HCT116 (cell line): ENCODE measurements around the gene RCOR1. TPM values are rescaled to one million over a fixed set of nuclear protein-coding genes. Genes with fewer than 3 reads are reported as not detected.

Source experiments
- ATAC-seq: fragments of 200-7000 bp; cut with Tn5 transposase; 2 replicates; pipeline ENCODE4 v1.9.1; 2020; ENCODE audit warnings: mild to moderate bottlenecking, moderate library complexity
- BruUV-seq: library from RNA; stranded (reverse); fragments of 400-500 nt; replicated peaks from 2 replicates; lab custom pipeline; 2021; lab: Mats Ljungman, UMichigan
- CTCF ChIA-PET: fragments of 300-600 bp; sonication (Branson Sonifier 250); formaldehyde crosslinking; loops from one replicate; lab custom pipeline; 2021; ENCODE audit warnings: antibody characterized with exemption; lab: Charles Lee
- POLR2A ChIA-PET: fragments of 300-600, 350-600 bp; sonication (Branson Sonifier 250); formaldehyde crosslinking; loops from one replicate; lab custom pipeline; 2021; ENCODE audit warnings: antibody characterized with exemption; lab: Charles Lee
- RAD21 ChIA-PET, 2 experiments: fragments of 300-600 bp; sonication (Branson Sonifier 250); formaldehyde crosslinking; loops; one replicate each; lab custom pipeline; 2023; ENCODE audit warnings: low total read pairs in 2 of 2; ENCODE audit not compliant: uncharacterized antibody in 2 of 2, unreplicated experiment in 2 of 2, low non-redundant PET in 1 of 2; lab: Charles Lee
- DNase-seq: peaks from one replicate; pipeline ENCODE4 v3.0.0-alpha.2; 2010; ENCODE audit warnings: low read depth, low spot score
- H2AFZ ChIP-seq: fragments of 200-600 bp; shearing (Covaris generic), sonication (generic); 2 replicates; pipeline ENCODE4 v1.6.1; 2017; ENCODE audit warnings: low read depth, mixed run types, mixed read lengths, antibody characterized with exemption, low read length; ENCODE audit not compliant: poor library complexity, severe bottlenecking
- H3K27ac ChIP-seq: 2 replicates; pipeline ENCODE4 v1.5.1; 2012; ENCODE audit warnings: low read depth, low read length
- H3K27me3 ChIP-seq: fragments of 200-600 bp; sonication (generic); 2 replicates; pipeline ENCODE4 v1.6.1; 2016; ENCODE audit warnings: mixed run types, low read length, mixed read lengths; ENCODE audit not compliant: insufficient read depth
- H3K36me3 ChIP-seq, 2 experiments: fragments of 200-500 bp in 1 of 2; fragments of 200-600 bp in 1 of 2; sonication (Bioruptor generic) in 1 of 2; sonication (generic) in 1 of 2; 2 replicates each; pipeline versions ENCODE4 v1.5.1 to v1.6.1; 2014 to 2016; ENCODE audit warnings: low read length in 2 of 2, inconsistent platforms in 1 of 2, mixed read lengths in 1 of 2, mixed run types in 1 of 2; ENCODE audit not compliant: insufficient read depth in 2 of 2, control insufficient read depth in 1 of 2
- H3K4me1 ChIP-seq, 2 experiments: fragments of 200-600 bp in 1 of 2; sonication (generic) in 1 of 2; 2 replicates each; pipeline versions ENCODE4 v1.5.1 to v1.6.1; 2012 to 2017; ENCODE audit warnings: low read length in 2 of 2, inconsistent platforms in 1 of 2, mild to moderate bottlenecking in 1 of 2, mixed read lengths in 1 of 2, mixed run types in 1 of 2, moderate library complexity in 1 of 2; ENCODE audit not compliant: insufficient read depth in 2 of 2, control insufficient read depth in 1 of 2
- H3K4me2 ChIP-seq: fragments of 200-600 bp; sonication (generic); 2 replicates; pipeline ENCODE4 v1.6.1; 2017; ENCODE audit warnings: mixed run types, low read length, mixed read lengths
- H3K4me3 ChIP-seq, 2 experiments: fragments of 200-600 bp in 1 of 2; sonication (generic) in 1 of 2; replicated peaks in 1 of 2; 2 replicates each; pipeline ENCODE4 v1.5.1; 2011 to 2016; ENCODE audit warnings: low read length in 2 of 2, control low read depth in 1 of 2, low read depth in 1 of 2, mild to moderate bottlenecking in 1 of 2, mixed read lengths in 1 of 2, mixed run types in 1 of 2
- H3K79me2 ChIP-seq: fragments of 200-600 bp; sonication (generic); 2 replicates; pipeline ENCODE4 v1.6.1; 2017; ENCODE audit warnings: mild to moderate bottlenecking, mixed run types, low read length, moderate library complexity, mixed read lengths; ENCODE audit not compliant: insufficient read depth
- H3K9ac ChIP-seq: fragments of 200-600 bp; sonication (generic); 2 replicates; pipeline ENCODE4 v1.6.1; 2016; ENCODE audit warnings: low read length, mixed read lengths
- H3K9me2 ChIP-seq: fragments of 200-600 bp; sonication (generic), shearing (Covaris generic); 2 replicates; pipeline ENCODE4 v1.6.1; 2017; ENCODE audit warnings: mixed run types, mild to moderate bottlenecking, moderate library complexity; ENCODE audit not compliant: insufficient read depth
- H3K9me3 ChIP-seq, 2 experiments: fragments of 200-500 bp in 1 of 2; fragments of 200-600 bp in 1 of 2; sonication (Bioruptor generic) in 1 of 2; sonication (generic) in 1 of 2; 2 replicates each; pipeline ENCODE4 v1.6.1; 2014 to 2017; ENCODE audit warnings: low read length in 2 of 2, mixed read lengths in 2 of 2, inconsistent platforms in 1 of 2, low read depth in 1 of 2, mild to moderate bottlenecking in 1 of 2, mixed run types in 1 of 2, moderate library complexity in 1 of 2; ENCODE audit not compliant: control insufficient read depth in 1 of 2, insufficient read depth in 1 of 2
- H4K20me1 ChIP-seq: fragments of 200-600 bp; sonication (generic), shearing (Covaris generic); 2 replicates; pipeline ENCODE4 v1.6.1; 2017; ENCODE audit warnings: mixed run types, mild to moderate bottlenecking, moderate library complexity; ENCODE audit not compliant: insufficient read depth
- ATF3 ChIP-seq: IDR thresholded peaks from 2 replicates; pipeline ENCODE4 v1.6.1; 2012
- CBX3 ChIP-seq: IDR thresholded peaks from 2 replicates; pipeline ENCODE4 v1.6.1; 2012; ENCODE audit warnings: low read depth
- CEBPB ChIP-seq: IDR thresholded peaks from 2 replicates; pipeline ENCODE4 v1.6.1; 2012; ENCODE audit warnings: low read depth
- EGR1 ChIP-seq: IDR thresholded peaks from 2 replicates; pipeline ENCODE4 v1.6.1; 2012; ENCODE audit warnings: low read depth
- ELF1 ChIP-seq: IDR thresholded peaks from 2 replicates; pipeline ENCODE4 v1.6.1; 2012; ENCODE audit warnings: low read depth, borderline replicate concordance
- EZH2 ChIP-seq: fragments of 200-600 bp; sonication (generic); IDR thresholded peaks from 2 replicates; pipeline ENCODE4 v1.6.1; 2017; ENCODE audit warnings: antibody characterized with exemption, mixed run types
- JUND ChIP-seq: IDR thresholded peaks from 2 replicates; pipeline ENCODE4 v1.6.1; 2012
- MAX ChIP-seq: IDR thresholded peaks from 2 replicates; pipeline ENCODE4 v1.6.1; 2012
- POLR2A ChIP-seq: IDR thresholded peaks from 2 replicates; pipeline ENCODE4 v1.7.0; 2011; ENCODE audit warnings: borderline replicate concordance; ENCODE audit not compliant: insufficient read depth, insufficient read length; ENCODE audit errors: extremely low read depth
- SIN3A ChIP-seq: IDR thresholded peaks from 2 replicates; pipeline ENCODE4 v1.6.1; 2012; ENCODE audit warnings: low read depth
- SP1 ChIP-seq: IDR thresholded peaks from 2 replicates; pipeline ENCODE4 v1.6.1; 2012; ENCODE audit warnings: low read depth
- SRF ChIP-seq: IDR thresholded peaks from 2 replicates; pipeline ENCODE4 v1.6.1; 2012; ENCODE audit warnings: low read depth
- ZFX ChIP-seq: fragments of 450-650 bp; IDR thresholded peaks from 2 replicates; pipeline ENCODE4 v1.6.1; 2017
- intact Hi-C: fragments of 100-400 bp; cut with micrococcal nuclease; formaldehyde crosslinking; loops from 2 replicates; pipeline ENCODE4 v1.10.0; 2022
- total RNA-seq: library from RNA; stranded (reverse); gene quantifications from one replicate; pipeline ENCODE4 v1.2.1, GENCODE V29; 2021; ENCODE audit not compliant: unreplicated experiment

The RCOR1 gene
- total RNA-seq, 1 experiment from 2014 or later: 30.7 TPM

- Histone ChIP-seq H3K36me3 (peaks cover 2 to 3% of the 10 kb centered on the region in 2 experiments; a peak in 1 of 4 replicates), H3K27ac (no peak overlapping the region), H3K9me3 (no peaks in the 10 kb centered on the region), H3K79me2 (peaks cover 66% of the 10 kb centered on the region), H4K20me1 (peaks cover 15% of the 10 kb centered on the region; the same call in 1 of the 2 replicates), H3K9ac (no peak overlapping the region)
- RAD21 ChIA-PET: no interaction called here
- POLR2A ChIA-PET: no interaction called here
- ATAC-seq: no peak
- TF ChIP-seq ATF3 (no peak), SIN3A (no peak), CBX3 (no peak), EGR1 (no peak), SRF (no peak), POLR2A (no peak), ELF1 (no peak), SP1 (no peak), ZFX (no peak), EZH2 (no peak), CEBPB (no peak), MAX (no peak), JUND (no peak)
- TF ChIP-seq, all 23 proteins: peak for 0
- Histone ChIP-seq H3K4me3 (no peak overlapping the region), H2AFZ (no peak overlapping the region), H3K27me3 (no peaks in the 10 kb centered on the region), H3K4me2 (no peak overlapping the region), H3K9me2 (no peaks in the 10 kb centered on the region), H3K4me1 (peaks cover 5 to 21% of the 10 kb centered on the region in 2 experiments; a peak in 3 of 4 replicates)
- CTCF ChIA-PET: no interaction called here
- DNase-seq: no peak
- no TSS peak for BruUV-seq
- intact Hi-C loops: no loop called here
Observed at GRCh38 chr14:102678394-102678793, 85.9 kb downstream of the RCOR1 start.
